Activated T-cell treated with anti-CD3 and anti-CD28 coated beads for 1 hour (primary cell): Measurements from ENCODE around the gene GLRA3.
"Not testable (repeated sequence)": the region's sequence is repeated elsewhere in the genome, so short reads cannot be mapped to it uniquely, and the experiment has no call there.

ENCODE experiments used
- DNase-seq: peaks from one replicate; pipeline ENCODE4 v3.0.0-alpha.2; 2020; ENCODE audit warnings: low read depth

Gene GLRA3

DNA sequence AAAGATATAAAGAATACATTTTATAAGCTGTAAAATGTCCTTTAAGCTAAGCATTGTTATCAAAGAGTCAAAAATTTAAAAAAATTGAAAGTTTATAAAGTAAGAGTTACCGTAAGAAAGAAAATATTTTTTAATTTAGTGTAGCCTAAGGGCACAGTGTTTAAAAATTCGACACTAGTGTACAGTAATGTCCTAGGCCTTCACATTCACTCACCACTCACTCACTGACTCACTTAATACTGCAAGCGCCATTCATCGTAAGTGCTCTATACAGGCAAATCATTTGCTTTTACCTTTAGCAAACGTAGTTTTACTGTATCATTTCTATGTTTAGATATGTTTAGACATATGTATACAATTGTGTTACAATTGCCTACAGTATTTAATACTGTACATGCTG lies 20.2 kb downstream of the GLRA3 start:
- no peak for DNase-seq

DNA sequence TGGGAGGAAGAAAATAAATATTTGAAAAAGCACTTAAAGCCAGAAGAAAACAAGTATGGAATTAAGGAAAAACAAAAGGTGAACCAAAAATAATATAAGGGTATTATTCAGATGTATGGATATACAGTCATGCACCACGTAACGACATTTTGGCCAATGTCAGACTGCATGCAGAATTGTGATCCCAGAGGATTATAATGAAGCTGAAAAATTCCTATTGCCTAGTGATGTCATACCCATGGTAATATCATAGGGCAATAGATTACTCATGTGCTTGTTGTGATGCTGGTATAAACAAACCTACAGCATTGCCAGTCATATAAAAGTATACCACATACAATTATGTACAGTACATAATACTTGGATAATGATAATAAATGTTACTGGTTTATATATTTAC lies 20.9 kb downstream of the GLRA3 start:
- no peak for DNase-seq

DNA sequence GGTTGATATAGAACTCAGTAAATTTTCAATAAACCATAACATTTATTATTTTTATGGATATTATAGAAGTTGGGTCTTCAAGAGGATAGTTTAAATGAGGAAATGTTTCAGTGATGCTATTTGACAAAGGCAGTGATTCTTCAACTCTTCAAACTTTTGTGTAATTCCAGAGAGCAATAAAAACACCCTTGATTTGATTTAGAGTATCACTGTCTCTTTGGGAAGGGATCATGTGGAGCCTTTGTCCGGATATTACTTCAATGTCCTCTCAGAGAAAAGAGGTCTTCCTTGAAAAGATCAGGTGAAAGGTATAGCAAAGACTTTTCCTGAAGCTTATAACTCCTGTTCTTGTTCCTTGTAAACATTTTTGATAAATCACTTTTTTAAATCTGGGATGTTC lies 23.3 kb downstream of the GLRA3 start:
- DNase-seq: no peak

DNA sequence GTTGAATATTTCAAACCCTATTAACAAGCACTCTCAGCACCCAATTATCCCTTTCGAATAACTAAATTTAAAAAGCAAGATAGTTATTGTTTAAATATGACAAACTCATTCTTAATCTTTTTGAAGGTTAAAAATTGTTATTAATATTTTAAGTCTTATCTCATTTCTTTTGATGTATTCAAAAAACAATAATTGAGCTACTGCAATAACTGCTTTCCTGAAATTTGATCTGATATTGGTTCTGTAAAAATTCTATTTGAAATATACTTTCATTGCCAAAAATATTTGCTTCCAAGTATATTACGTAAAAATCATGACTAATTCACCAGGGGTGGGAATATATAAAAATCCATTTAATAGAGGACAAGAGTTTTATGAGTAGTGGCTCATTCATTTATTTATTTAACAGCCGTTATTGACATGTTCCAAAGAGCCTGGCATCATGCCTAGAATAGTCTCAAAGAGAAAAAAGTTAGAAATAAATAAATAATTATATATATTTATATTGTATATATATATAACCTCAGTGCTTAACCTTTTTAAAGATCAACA lies 34.4 kb downstream of the GLRA3 start:
- no peak for DNase-seq

DNA sequence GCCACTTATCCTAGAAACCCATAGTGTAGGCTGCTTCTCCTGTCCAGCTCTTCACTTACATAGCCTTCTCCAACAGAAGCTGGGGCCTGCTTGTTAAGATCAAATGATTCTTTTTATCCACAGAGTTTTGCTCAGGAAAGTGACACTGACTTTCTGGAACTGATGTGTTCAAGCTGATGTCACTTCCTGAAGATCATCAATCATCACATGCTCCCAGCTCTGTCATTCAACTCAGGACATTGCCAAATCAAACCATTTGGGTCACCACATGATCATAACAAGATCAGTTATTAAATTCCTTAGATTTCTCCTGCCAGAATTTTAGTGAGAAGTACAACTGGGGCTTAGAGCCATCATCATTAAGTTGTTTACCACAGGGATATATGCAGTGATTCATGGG lies 39.4 kb downstream of the GLRA3 start:
- DNase-seq: no peak

DNA sequence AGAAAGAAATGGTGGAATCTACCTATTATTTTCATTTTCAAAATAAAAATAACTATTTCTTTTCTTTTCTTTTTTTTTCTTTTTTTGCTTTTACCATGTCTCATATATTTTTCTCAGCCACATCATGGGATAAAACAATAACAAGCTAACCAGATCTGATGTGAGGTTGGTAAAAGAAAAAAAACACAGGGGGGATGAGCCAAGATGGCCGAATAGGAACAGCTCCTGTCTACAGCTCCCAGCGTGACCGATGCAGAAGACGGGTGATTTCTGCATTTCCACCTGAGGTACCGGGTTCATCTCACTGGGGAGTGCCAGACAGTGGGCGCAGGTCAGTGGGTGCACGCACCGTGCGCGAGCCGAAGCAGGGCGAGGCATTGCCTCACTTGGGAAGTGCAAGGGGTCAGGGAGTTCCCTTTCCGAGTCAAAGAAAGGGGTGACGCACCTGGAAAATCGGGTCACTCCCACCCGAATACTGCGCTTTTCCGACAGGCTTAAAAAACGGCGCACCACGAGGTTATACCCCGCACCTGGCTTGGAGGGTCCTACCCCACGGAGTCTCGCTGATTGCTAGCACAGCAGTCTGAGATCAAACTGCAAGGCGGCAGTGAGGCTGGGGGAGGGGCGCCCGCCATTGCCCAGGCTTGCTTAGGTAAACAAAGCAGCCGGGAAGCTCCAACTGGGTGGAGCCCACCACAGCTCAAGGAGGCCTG lies 50.6 kb downstream of the GLRA3 start:
- not testable (repeated sequence) for DNase-seq

DNA sequence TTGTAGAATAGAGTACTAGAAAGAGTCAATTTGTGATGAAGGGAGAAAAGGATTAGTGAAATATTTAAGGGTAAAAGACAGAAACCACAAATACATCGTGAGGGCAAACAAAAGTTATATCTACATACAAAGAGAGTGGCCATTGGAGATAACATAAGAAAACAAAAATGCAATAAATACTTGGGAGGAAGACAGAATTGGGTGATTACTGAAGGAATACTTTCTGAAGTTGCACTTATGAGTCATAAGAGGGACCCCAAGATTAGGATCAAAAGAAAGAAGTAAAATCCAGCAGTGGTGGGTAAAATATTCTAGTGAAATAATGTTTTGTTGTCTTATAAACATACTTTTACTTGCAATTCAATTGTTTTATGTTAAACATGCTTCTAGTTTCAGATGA lies 53.7 kb downstream of the GLRA3 start:
- DNase-seq: no peak

DNA sequence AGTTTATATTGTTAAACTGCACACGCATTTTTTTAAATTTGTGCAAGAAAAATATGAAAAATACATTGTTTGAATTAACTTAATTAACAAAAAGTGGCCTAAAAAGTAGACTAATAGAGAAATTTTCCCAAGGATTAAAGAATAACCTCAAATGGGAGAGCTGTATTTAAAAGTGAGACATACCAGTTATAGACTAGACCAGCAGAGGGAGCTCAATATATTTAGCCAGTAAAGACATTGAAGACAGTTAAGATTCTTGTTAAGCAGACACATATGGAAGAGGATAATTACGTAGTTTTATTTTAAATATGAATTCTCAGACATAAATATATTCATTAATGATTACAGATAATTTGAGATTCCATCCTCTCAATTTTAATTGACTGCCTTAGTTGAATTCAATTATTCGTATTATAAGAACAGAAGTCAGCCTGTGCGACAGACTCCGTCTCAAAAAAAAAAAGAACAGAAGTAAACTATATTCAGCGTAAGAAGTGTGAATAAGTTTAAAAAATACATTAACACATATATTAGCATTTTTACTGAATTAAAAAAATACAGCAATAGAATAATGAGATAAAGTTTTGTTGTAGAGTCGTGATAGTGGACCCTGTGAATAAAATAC lies 64.8 kb downstream of the GLRA3 start:
- no peak for DNase-seq

DNA sequence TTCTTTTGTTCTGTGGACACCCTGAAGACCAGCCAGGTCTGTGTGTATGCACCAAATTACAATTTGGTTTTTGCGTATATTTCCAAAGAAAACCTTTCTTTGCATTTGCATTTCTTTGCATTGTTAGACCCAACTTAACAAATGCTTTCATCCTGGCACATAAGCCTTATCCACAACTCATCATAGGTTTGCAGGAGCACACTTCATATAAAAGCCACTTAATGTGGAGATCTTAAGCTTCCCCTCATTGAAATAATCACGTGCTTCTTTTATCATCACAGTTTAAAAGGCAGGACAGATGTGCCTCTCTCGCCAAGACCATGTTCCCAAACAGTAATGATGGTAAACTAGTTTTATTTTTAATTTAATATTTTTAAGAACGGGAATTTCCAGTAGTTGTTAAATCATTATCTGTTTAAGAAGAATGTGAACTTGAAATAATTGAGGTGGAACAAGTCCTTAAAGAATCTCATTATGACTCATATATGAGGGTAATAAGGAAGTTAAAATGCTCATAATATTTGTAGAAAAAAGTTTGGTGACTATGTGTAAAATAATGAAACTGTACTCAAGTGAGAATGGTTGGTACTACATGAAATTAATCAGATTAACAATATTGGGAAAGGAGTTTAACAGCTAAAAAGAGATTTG lies 65.5 kb downstream of the GLRA3 start:
- no peak for DNase-seq

DNA sequence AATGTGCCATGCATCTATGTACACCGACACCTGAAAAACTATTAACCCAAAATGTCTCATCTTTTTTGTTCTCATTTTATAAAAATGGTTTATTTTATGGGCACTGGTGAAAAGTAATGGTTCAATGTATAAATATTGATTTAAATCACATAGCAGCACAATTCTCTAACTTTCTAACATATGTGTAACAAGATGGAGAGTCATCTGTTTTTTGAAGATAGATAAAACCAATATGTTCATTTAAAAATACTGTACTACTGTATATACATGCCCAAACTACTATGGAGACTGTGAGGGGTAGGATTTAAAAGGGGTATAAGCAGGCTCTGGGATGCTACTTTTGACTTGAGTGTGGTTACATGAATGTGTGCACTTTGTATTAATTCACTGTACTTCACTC lies 67.6 kb downstream of the GLRA3 start:
- DNase-seq: no peak

DNA sequence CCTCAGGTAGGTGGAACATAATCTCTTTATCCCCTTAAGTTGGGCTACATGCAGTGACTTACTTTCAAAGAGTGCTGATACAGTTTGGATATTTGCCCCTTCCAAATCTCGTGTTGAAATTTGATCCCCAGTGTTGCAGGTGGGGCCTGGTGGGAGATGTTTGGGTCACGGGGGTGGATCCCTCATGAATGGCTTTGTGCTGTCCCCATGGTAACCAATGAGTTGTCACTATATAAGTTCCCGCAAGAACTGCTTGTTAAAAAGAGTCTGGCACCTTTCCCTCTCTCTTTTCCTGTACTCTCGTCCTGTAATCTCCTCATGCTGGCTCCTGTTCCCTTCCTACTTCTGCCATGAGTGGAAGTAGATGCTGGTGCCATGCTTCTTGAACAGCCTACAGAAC lies 71.3 kb downstream of the GLRA3 start:
- no peak for DNase-seq

DNA sequence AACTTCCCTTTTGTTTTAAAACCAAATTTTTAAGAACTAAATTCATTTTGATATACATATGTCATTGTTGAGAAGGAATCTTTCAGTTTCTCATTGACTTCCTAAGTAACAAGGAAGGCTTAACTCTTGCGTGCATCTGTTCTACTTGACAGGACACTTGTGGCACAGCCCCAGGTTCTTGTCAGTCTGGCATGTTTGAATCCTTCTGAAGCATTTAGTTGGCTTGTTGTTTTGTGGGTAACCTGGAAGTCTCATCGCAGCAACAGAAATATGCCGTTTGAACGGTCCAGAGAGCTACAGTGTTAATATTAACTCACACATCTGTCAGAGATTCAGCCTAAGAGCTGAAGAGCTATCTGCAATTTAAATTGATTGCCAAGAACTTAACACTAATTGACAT lies 76.0 kb downstream of the GLRA3 start:
- DNase-seq: no peak

DNA sequence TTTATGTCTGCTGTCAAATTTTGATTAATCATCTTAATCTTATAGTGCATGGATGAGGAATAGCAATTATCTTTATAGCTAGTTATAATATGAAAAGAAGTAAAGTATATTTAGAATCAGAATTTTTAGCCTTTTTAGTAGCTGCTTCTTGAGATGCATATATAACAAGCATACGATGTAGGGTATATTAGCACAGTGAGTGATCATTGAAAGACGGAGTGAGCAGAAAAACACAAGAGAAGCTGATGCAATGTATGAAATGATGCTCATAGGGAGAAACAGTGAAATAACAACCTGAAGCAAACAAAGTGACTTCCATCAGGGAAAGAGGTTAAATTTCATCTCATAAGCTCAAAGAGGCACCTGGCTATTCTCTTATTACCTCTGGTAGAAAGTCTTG lies 77.0 kb downstream of the GLRA3 start:
- DNase-seq: no peak

DNA sequence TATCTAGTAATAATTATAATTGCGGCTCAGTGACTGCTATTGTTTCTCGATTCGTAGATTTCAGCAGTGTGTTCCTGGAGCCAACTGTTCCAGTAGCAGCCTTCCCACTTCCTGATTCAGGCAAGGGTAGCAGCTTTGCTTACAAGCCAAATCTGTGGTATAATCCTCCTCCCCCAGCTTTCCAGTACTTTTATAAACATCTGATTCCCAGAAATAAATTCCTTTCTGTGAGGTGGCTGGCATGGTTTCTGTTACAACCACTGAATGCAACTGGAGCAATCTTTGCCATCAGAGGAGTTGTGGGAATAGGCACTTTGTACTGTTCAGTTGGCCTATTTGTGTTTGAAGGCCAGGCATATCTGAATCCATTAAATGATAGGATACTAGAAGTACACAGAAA lies 80.0 kb downstream of the GLRA3 start:
- DNase-seq: no peak

DNA sequence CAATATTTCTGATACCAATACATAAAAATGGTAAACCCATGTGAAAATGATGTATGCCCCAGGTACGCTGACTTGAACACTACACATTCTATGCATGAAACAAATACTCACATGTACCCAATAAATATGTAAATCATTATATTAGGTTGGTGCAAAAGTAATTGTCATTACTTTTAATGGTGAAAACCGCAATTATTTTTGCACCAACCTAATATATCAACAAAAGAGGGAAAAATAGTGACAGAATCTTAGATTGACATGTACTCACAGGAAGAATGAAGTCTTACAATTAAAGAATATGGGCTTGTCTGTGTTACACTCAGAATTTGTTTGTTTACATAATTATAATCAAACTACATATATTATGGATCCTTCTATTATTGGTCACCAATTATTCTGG lies 82.3 kb downstream of the GLRA3 start:
- DNase-seq: no peak

DNA sequence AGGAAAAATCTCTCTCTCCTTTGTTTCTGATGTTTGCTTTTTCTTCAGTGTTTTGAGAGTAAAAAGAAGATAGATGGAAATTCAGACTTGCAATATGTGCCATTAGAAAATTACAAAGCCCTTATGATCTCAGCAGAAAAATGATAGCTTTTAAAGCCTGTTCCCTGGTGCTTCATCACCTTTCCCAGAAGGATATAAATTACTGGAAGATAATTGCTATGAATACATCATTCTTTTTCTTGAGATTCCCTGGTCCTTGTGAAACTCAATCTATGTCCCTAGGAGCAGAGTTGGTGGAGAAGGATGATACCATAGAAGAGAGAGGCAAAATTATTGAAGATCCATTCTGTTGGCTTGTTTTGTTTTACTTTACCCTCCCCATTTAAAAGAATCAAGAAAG lies 86.5 kb downstream of the GLRA3 start:
- no peak for DNase-seq

DNA sequence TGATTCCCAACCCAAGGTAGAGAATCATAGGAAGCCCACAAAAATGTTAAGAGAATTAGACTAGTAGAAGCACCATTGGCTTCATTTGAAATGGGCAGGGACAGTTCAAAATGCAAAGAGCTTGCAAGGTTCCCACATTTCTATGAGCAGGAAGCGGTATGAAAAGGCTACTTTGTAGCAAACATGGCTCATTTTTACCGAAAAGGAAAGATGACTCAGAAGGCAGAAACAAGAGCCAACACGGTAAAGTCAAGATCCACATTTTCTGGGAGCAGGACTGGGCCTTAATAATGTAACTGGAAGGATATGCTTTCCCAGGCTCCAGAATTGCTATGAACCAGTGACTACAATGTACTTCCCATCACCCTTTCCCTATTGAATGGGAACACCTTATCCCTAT lies 89.5 kb downstream of the GLRA3 start:
- no peak for DNase-seq

DNA sequence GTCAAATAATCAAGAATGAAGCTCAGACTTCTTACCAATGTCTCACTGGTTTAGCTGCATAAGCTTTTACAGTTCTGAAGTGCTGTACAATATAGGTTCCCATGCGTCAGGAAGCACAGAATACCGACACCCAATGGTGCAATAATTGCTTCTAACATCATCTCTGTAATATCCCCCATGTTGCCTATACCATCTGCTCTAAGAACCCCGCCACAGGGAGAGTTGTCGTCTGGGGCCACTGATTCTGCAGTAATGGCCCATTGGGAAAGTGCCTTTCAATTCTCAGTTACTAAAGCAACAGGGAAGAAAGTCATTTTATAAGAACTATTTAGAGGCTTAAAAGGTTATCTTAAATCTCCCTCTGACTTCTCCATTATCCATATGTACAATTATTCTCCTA lies 94.9 kb downstream of the GLRA3 start:
- no peak for DNase-seq

DNA sequence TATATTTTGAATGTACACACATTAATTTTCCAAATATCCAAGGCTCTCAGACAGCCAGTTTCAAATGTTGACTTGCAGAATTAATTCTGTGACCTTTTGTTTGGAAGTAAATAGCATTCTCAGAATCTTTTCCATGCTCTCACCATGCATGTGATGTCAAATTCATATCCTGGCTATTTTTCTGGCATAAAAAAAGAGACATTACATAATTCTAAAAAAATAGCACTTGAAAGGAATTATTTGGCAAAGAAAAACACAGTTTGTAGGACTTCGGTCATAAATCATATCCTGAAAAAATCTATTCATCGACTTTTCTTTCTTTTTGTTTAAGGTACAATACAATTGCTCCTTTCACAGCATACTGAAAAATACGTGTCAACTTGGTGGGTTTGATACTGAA lies 111.2 kb downstream of the GLRA3 start:
- no peak for DNase-seq

DNA sequence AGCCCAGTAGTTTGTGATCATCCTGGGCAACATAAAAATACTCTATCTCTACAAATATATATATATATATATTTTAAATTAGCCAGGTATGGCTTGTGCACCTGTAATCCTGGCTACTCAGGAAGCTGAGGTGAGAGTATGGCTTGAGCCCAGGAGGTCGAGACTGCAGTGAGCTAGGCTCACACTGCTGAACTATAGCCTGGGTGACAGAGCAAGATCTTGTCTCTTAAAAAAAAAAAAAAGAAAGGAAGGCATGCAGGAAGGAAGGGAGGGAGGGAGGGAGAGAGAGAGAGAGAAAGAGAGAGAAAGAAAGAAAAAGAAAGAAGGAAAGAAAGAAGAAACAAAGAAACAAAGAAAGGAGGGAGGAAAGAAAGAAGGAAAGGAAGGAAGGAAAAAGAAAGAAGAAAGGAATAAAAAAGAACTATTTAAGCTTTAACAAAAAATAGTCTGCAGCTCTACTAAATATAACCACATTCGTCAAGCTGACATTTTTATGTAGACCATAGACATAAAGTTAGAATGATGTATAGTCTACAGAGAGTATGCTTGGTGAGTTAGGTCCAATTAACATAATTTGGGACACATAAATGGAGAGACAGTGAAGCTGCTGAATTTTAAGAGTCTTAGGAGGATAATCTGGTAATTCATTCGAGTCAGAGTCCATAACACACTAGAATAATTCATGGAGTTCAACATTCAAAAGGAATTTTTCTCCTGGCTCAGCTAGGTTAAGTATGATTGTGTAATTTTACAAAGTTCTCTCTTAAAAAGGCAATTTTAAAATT lies 111.9 kb downstream of the GLRA3 start:
- DNase-seq: no peak

DNA sequence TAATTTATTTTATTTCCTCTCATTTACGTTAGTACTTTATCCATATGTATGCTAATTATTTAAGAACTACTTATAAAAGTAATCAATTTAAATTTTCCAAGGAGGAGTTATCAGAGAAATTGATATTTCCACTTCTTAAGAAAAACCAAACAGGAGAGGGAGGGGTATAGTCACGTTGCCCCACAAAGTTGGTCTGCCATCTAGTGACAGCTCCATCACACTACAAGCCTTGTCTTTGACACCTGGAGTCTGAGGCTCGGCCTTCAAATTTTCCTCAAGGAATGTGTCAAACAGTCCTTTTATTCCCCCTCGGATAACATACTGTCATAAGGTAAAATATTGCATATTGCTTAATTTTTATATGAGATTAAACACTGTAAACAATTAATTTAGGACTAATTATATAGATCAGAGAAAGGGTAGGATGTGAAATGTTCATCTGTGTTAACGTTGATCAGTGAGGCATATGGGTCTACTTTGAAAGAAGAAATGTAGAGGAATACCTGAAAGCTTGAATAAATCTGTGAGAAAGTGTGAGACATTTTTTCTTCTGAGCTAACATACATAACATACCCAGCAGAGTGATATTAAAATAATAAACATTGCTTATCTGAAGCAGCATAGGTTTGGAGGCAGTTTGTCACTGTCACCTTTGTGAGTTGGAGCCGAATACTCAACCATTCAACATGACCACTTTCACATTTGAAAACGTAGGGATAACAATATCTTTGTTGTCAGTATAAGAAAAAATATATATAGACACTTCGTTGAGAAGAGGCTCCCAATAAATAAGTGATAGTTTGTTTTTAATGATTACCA lies 114.4 kb downstream of the GLRA3 start:
- no peak for DNase-seq

DNA sequence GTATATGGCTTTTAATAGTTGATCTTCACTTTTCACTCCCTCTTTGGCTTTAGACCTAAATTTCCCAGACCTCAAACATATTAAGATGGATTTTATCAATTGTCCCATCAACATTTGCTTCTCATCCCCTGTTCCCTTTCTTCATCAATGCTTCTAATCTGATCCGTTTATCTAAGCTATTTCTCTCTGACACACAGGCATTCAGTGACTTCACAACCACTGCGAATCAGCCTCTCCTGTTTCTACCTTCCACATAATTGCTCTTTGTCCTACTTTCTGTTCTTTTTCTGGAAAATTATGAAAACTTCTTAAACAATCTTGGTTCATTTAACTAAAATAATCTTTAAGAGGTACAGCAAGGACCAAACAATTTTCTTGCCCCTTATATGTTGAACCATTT lies 115.2 kb downstream of the GLRA3 start:
- DNase-seq: no peak
